ENCODE data around the gene UBXN2A. TPM values are rescaled to one million over a fixed set of nuclear protein-coding genes. Genes with fewer than 3 reads are reported as not detected.

The UBXN2A gene
- polyA plus RNA-seq, 3 donors: 2.0 to 6.8 (median 5.5) TPM

DNA sequence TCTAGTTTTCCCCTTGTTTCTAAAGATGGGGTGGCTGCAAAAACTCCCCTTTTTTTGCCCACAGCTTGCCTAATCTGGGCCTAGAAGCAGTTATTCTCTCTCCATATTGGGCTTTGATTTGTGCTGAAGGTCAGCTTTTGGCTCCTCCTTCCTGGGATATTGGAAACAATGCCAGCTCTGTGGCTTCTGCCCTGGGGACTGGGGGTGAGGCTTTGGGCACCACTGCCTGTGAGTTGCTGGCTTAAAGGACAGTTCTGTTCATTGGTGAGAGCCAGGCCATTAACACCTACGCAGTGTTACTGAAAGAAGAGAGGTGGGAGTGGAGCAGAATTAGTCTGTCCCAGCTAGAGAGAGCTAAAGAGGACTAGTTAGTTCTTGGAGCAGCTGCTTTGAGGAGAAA is 4.3 kb downstream of the UBXN2A start:
- H3K79me2 ChIP-seq (ENCODE audit: insufficient read depth, low read length): peaks cover 54% of the 10 kb centered on the region

DNA sequence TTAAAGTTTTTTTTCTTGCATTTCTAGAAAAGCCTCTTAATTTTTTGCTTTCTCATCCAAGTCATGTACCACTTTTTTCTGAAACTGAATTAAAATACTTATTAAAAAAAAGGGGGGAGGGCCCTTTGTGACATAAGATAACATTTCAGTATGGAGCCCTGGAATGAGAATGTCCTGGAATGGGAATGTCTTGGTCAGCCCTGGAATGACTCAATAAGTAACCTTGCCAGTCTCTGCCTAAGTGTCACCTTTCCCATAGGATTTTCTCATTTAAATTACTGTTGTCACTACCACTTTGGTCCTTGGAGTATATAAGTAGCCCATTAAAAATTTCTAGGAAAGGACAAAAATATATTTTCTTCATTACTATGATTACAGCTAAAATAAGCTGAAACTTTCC is 4.7 kb downstream of the UBXN2A start:
- no peak overlapping the region for H3K4me3 Mint-ChIP-seq
- H3K4me1 ChIP-seq (ENCODE audit: control insufficient read depth in 1 of 2, insufficient read depth in 2 of 2, low read length in 2 of 2): peaks cover 9 to 12% of the 10 kb centered on the region in 2 donors
- H4K20me1 ChIP-seq (ENCODE audit: insufficient read depth, low read length): no peaks in the 10 kb centered on the region
- DNase-seq: no peak
- no peak overlapping the region for H3K27ac ChIP-seq (ENCODE audit: low read depth in 1 of 2, low read length in 2 of 2)
- H3K9ac ChIP-seq (ENCODE audit: insufficient read depth, low read length, poor library complexity, severe bottlenecking): no peak overlapping the region
- intact Hi-C loops (cut with micrococcal nuclease): loop anchor here (5.0 to 10.0 kb wide), 2 partner anchors 53 to 100 kb away; partner anchors contain the start of genes FKBP1B (in 1 of the 2) and WDCP (in 1 of the 2)
- H3K4me2 ChIP-seq (replicated peaks; ENCODE audit: extremely low read depth, low read length, poor library complexity, severe bottlenecking): no peak overlapping the region
- H3K27ac Mint-ChIP-seq: no peak overlapping the region
- no peak overlapping the region for H3K4me3 ChIP-seq (replicated peaks in 1 of 3; ENCODE audit: low read depth in 2 of 3, low read length in 3 of 3)
- peaks cover 6 to 14% of the 10 kb centered on the region in 2 donors for H3K36me3 Mint-ChIP-seq
- peaks cover 54% of the 10 kb centered on the region for H3K79me2 ChIP-seq (ENCODE audit: insufficient read depth, low read length)
- H3K27me3 ChIP-seq (ENCODE audit: control insufficient read depth in 2 of 2, insufficient read depth in 2 of 2, low read length in 2 of 2): no peaks in the 10 kb centered on the region
- H3K4me1 Mint-ChIP-seq: peaks cover 11% of the 10 kb centered on the region
- H3K9me3 ChIP-seq (replicated peaks in 1 of 2; ENCODE audit: control insufficient read depth in 1 of 2, insufficient read depth in 1 of 2, low read length in 2 of 2): no peaks in the 10 kb centered on the region
- H2AFZ ChIP-seq (ENCODE audit: insufficient read depth, low read depth, low read length, poor library complexity, severe bottlenecking): no peak overlapping the region
- TF ChIP-seq, protein P1, sequence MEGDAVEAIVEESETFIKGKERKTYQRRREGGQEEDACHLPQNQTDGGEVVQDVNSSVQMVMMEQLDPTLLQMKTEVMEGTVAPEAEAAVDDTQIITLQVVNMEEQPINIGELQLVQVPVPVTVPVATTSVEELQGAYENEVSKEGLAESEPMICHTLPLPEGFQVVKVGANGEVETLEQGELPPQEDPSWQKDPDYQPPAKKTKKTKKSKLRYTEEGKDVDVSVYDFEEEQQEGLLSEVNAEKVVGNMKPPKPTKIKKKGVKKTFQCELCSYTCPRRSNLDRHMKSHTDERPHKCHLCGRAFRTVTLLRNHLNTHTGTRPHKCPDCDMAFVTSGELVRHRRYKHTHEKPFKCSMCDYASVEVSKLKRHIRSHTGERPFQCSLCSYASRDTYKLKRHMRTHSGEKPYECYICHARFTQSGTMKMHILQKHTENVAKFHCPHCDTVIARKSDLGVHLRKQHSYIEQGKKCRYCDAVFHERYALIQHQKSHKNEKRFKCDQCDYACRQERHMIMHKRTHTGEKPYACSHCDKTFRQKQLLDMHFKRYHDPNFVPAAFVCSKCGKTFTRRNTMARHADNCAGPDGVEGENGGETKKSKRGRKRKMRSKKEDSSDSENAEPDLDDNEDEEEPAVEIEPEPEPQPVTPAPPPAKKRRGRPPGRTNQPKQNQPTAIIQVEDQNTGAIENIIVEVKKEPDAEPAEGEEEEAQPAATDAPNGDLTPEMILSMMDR (IDR thresholded peaks at IDR 0.05): no peak
- H3K9me3 Mint-ChIP-seq: no peaks in the 10 kb centered on the region
- H3K27me3 Mint-ChIP-seq (ENCODE audit: low read depth in 3 of 3): no peaks in the 10 kb centered on the region
- no peaks in the 10 kb centered on the region for H3K36me3 ChIP-seq (replicated peaks in 1 of 2; ENCODE audit: control insufficient read depth in 1 of 2, insufficient read depth in 2 of 2, low read length in 2 of 2)

More for the DNA sequence above, 4.3 kb downstream of the UBXN2A start:
- Mint-ChIP-seq H3K27ac (no peak overlapping the region), H3K4me3 (no peak overlapping the region), H3K9me3 (no peaks in the 10 kb centered on the region), H3K36me3 (peaks cover 6 to 14% of the 10 kb centered on the region in 2 donors), H3K27me3 (ENCODE audit: low read depth in 3 of 3) (no peaks in the 10 kb centered on the region), H3K4me1 (peaks cover 12% of the 10 kb centered on the region)
- Histone ChIP-seq H3K9ac (ENCODE audit: insufficient read depth, low read length, poor library complexity, severe bottlenecking) (no peak overlapping the region), H3K4me3 (replicated peaks in 1 of 3; ENCODE audit: low read depth in 2 of 3, low read length in 3 of 3) (no peak overlapping the region), H3K27me3 (ENCODE audit: control insufficient read depth in 2 of 2, insufficient read depth in 2 of 2, low read length in 2 of 2) (no peaks in the 10 kb centered on the region), H4K20me1 (ENCODE audit: insufficient read depth, low read length) (no peaks in the 10 kb centered on the region), H3K36me3 (replicated peaks in 1 of 2; ENCODE audit: control insufficient read depth in 1 of 2, insufficient read depth in 2 of 2, low read length in 2 of 2) (no peaks in the 10 kb centered on the region), H3K9me3 (replicated peaks in 1 of 2; ENCODE audit: control insufficient read depth in 1 of 2, insufficient read depth in 1 of 2, low read length in 2 of 2) (no peaks in the 10 kb centered on the region), H2AFZ (ENCODE audit: insufficient read depth, low read depth, low read length, poor library complexity, severe bottlenecking) (no peak overlapping the region), H3K4me2 (replicated peaks; ENCODE audit: extremely low read depth, low read length, poor library complexity, severe bottlenecking) (no peak overlapping the region), H3K27ac (ENCODE audit: low read depth in 1 of 2, low read length in 2 of 2) (no peak overlapping the region), H3K4me1 (ENCODE audit: control insufficient read depth in 1 of 2, insufficient read depth in 2 of 2, low read length in 2 of 2) (peaks cover 9 to 16% of the 10 kb centered on the region in 2 donors)
- intact Hi-C loops (cut with micrococcal nuclease): loop anchor here (5.0 to 10.0 kb wide), 2 partner anchors 52 to 100 kb away; partner anchors contain the start of genes FKBP1B (in 1 of the 2) and WDCP (in 1 of the 2)
- TF ChIP-seq, protein P1 (IDR thresholded peaks at IDR 0.05): no peak
- DNase-seq: no peak
- WGBS (ENCODE audit: insufficient coverage): 100% methylated on average over 1 of the region's 1 CpG

All from CD14-positive monocyte (primary cell).